Natural killer cell treated with Interleukin-12 subunit alpha and Interleukin-12 subunit beta and Interleukin-15 and Interleukin-18, amount 100 ng/mL, for 72 hours (primary cell): ENCODE data around the gene ANO10. TPM values are rescaled to one million over a fixed set of nuclear protein-coding genes. Genes with fewer than 3 reads are reported as not detected.
A peak's percentile ranks its signal among the peaks of the same experiment; 100 is the strongest.

Experiments used
- ATAC-seq, 2 donors: fragments of 150-1000 bp; cut with Tn5 transposase in 1 of 2; sonication (Bioruptor Pico), chemical (Tn5 transposase) in 1 of 2; 2 replicates each; pipeline ENCODE4 v1.10.0; 2021
- DNase-seq: peaks from one replicate; pipeline ENCODE4 v3.0.0; 2022; ENCODE audit warnings: low spot score
- H3K27ac Mint-ChIP-seq, 2 donors: 1 replicate in 1 of 2; 2 replicates in 1 of 2; pipeline ENCODE4 v1.8.0; 2022; ENCODE audit warnings: mixed read lengths in 2 of 2, mild to moderate bottlenecking in 1 of 2, moderate library complexity in 1 of 2
- H3K27me3 Mint-ChIP-seq, 2 donors: 1 replicate in 1 of 2; 2 replicates in 1 of 2; pipeline ENCODE4 v1.8.0; 2022; ENCODE audit warnings: mixed read lengths in 2 of 2
- H3K36me3 Mint-ChIP-seq: one replicate; pipeline ENCODE4 v1.8.0; 2022; ENCODE audit warnings: mixed read lengths
- H3K4me1 Mint-ChIP-seq, 2 donors: 1 replicate in 1 of 2; 2 replicates in 1 of 2; pipeline ENCODE4 v1.8.0; 2022; ENCODE audit warnings: low read depth in 2 of 2, mixed read lengths in 2 of 2, mild to moderate bottlenecking in 1 of 2
- H3K4me3 Mint-ChIP-seq: one replicate; pipeline ENCODE4 v1.8.0; 2022; ENCODE audit warnings: mixed read lengths
- H3K9me3 Mint-ChIP-seq: 2 replicates; pipeline ENCODE4 v1.8.0; 2022; ENCODE audit warnings: mixed read lengths
- total RNA-seq, 2 donors: library from RNA; stranded (reverse); gene quantifications; one replicate each; pipeline ENCODE4 v1.2.3, GENCODE V29; 2022

Gene ANO10
- total RNA-seq, 2 donors from 2014 or later: 11.8 to 15.4 TPM

DNA sequence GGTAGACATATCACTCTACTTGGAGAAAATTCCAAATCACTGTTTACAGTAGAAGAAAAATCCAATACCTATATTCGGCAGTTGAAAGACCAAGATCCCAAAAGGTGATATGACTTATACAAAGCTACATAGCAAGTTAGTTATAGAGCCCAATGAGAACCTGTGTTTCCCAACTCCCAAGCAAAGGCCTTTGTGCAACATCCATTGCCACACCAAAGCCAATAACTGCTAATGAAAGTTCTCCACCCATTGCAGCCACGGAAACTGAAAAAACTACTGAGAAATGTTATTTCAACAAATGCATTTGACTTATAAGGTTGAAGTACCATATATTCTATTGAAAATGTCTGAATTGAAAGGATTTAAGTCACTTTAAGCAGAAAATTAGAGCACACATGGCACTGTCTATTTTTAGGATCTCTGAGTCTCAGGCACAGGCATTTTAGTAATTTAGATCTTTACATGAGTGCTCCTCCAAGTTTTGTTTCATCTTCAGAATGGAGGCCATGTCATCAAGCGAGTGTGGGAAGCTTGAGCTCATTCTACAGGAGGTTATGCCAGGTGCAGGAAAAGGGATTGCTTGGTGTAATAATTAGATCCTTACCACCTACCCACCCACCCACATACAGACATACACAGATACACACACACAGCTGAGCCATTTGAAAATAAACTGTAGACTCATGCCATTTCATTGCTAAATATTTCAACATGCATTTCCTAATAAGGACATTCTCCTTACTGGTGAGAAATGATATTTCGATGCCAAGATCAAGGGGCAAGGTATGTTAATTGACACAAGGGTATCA is 19.7 kb upstream of the ANO10 start:
- Mint-ChIP-seq H3K27me3 (peaks cover 6 to 15% of the 10 kb centered on the region in 2 donors), H3K4me1 (peaks cover 2 to 5% of the 10 kb centered on the region in 2 donors), H3K36me3 (no peaks in the 10 kb centered on the region), H3K27ac (no peak overlapping the region), H3K4me3 (no peak overlapping the region), H3K9me3 (no peaks in the 10 kb centered on the region)
- DNase-seq: no peak
- ATAC-seq: no peak

DNA sequence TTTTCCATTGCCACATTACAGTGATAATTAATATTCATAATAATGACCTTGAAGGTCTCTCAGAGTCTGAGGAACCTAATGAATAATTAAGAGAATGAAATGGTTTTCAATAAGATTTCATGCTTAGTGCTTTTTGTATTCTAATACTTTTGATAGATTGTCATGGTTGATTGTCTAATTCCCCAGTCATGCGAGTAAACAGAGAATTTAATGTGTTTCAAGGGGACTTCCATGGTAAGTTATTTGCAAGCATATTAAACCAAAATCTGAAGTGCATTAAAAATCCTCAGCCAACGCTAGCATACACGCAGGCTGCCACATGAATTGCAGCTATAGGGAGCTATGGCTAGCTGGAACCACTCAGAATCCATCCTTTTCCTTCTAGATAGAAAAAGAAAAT is 18.9 kb upstream of the ANO10 start:
- H3K27me3 Mint-ChIP-seq: peaks cover 6 to 11% of the 10 kb centered on the region in 2 donors
- H3K9me3 Mint-ChIP-seq: no peaks in the 10 kb centered on the region
- ATAC-seq (no peak), DNase-seq (no peak)
- no peak overlapping the region for H3K27ac Mint-ChIP-seq
- no peaks in the 10 kb centered on the region for H3K36me3 Mint-ChIP-seq
- no peak overlapping the region for H3K4me3 Mint-ChIP-seq
- H3K4me1 Mint-ChIP-seq: peaks cover 2 to 5% of the 10 kb centered on the region in 2 donors

GRCh38 chr3:43638594-43639447 is 17.0 kb upstream of the ANO10 start:
- Mint-ChIP-seq H3K36me3 (no peaks in the 10 kb centered on the region), H3K4me1 (peaks cover 2 to 5% of the 10 kb centered on the region in 2 donors), H3K27ac (no peak overlapping the region), H3K27me3 (peaks cover 10 to 11% of the 10 kb centered on the region in 2 donors), H3K9me3 (no peaks in the 10 kb centered on the region), H3K4me3 (no peak overlapping the region)
- no peak for DNase-seq
- ATAC-seq: no peak

DNA sequence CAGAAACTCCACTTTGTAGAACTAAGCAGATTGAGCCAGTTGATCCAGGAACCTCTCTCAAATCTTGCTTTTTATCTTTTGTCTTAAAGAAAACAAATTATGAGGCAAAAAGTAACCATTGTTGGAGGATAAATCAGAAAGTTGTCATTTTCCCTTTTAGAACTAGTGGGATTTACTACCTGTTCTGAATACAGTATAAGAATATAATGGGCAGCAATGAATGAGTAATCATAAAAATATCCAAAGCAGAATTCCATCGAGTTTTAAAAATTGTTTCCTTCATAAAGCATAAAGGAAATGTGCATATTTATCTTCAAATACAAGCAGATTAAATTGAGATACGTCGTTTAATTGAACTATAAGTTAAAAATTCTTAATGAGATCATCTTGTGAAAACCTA is 15.9 kb upstream of the ANO10 start:
- H3K4me1 Mint-ChIP-seq: peaks cover 2 to 5% of the 10 kb centered on the region in 2 donors
- DNase-seq (no peak), ATAC-seq (no peak)
- peaks cover 8 to 10% of the 10 kb centered on the region in 2 donors for H3K27me3 Mint-ChIP-seq
- H3K27ac Mint-ChIP-seq: no peak overlapping the region
- H3K36me3 Mint-ChIP-seq: no peaks in the 10 kb centered on the region
- no peak overlapping the region for H3K4me3 Mint-ChIP-seq
- no peaks in the 10 kb centered on the region for H3K9me3 Mint-ChIP-seq

- Mint-ChIP-seq H3K4me1 (peaks cover 2 to 5% of the 10 kb centered on the region in 2 donors), H3K36me3 (no peaks in the 10 kb centered on the region), H3K4me3 (no peak overlapping the region), H3K27me3 (peaks cover 18 to 27% of the 10 kb centered on the region in 2 donors), H3K27ac (no peak overlapping the region), H3K9me3 (no peaks in the 10 kb centered on the region)
- DNase-seq (no peak), ATAC-seq (no peak)
These were observed 11.2 kb upstream of the ANO10 start for GRCh38 chr3:43632986-43633385.

DNA sequence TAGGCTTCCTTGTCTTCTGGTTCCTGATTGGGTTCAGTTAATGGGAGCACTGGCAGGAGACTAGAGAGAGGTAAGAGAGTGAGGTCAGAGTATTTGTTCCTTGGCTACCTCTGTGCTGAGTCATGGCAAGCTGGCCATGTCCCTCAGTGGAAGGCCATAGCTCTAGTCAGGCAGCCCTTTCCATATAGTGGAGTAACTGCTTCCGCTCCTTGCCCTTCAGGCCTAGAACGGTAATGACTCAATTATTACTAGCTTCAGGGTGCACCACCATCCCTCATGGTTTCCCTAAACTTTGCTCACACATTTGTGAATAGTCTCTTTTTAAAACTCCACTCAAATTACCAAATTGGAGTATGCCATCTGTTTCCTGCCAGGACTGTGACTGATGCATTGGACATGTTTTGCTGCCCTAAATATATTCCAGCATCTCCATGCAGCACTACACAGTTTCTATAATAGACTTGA is 10.5 kb upstream of the ANO10 start:
- no peak overlapping the region for H3K27ac Mint-ChIP-seq
- H3K9me3 Mint-ChIP-seq: no peaks in the 10 kb centered on the region
- peaks cover 2 to 8% of the 10 kb centered on the region in 2 donors for H3K4me1 Mint-ChIP-seq
- H3K36me3 Mint-ChIP-seq: no peaks in the 10 kb centered on the region
- ATAC-seq (no peak), DNase-seq (no peak)
- peaks cover 18 to 27% of the 10 kb centered on the region in 2 donors for H3K27me3 Mint-ChIP-seq
- H3K4me3 Mint-ChIP-seq: no peak overlapping the region

DNA sequence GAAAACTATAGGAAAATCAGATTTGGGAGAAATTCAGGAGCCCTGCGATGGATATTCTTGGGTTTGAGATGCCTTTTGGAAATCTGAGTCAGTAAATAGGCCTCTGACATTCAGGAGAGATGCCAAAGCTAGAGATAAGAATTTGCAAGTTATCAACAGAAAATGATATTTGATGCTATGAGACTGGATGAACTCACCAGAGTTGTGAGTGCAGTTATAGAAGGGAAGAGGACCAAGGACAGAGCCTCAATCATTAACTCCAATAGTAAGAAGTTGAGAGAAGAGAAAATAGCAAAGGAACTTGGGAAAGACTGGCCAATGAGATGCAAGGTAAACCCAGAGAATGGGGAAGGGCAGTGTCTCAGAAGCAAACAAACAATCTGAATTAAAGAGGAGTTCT is 7.9 kb upstream of the ANO10 start:
- ATAC-seq: no peak
- no peaks in the 10 kb centered on the region for H3K9me3 Mint-ChIP-seq

GRCh38 chr3:43629257-43629656 is 7.4 kb upstream of the ANO10 start:
- Mint-ChIP-seq H3K27me3 (peaks cover 14 to 19% of the 10 kb centered on the region in 2 donors), H3K9me3 (no peaks in the 10 kb centered on the region), H3K4me3 (no peak overlapping the region), H3K4me1 (peaks cover 2 to 16% of the 10 kb centered on the region in 2 donors), H3K36me3 (no peaks in the 10 kb centered on the region), H3K27ac (no peak overlapping the region)
- ATAC-seq (no peak), DNase-seq (no peak)

More for the DNA sequence above, 7.9 kb upstream of the ANO10 start:
- Mint-ChIP-seq H3K4me1 (peaks cover 2 to 16% of the 10 kb centered on the region in 2 donors), H3K4me3 (no peak overlapping the region), H3K36me3 (no peaks in the 10 kb centered on the region), H3K27ac (no peak overlapping the region), H3K27me3 (peaks cover 18 to 23% of the 10 kb centered on the region in 2 donors)
- no peak for DNase-seq

- Mint-ChIP-seq H3K4me3 (no peak overlapping the region), H3K4me1 (peaks cover 7 to 22% of the 10 kb centered on the region in 2 donors)
These were observed 5.5 kb upstream of the ANO10 start for GRCh38 chr3:43627360-43627759.

DNA sequence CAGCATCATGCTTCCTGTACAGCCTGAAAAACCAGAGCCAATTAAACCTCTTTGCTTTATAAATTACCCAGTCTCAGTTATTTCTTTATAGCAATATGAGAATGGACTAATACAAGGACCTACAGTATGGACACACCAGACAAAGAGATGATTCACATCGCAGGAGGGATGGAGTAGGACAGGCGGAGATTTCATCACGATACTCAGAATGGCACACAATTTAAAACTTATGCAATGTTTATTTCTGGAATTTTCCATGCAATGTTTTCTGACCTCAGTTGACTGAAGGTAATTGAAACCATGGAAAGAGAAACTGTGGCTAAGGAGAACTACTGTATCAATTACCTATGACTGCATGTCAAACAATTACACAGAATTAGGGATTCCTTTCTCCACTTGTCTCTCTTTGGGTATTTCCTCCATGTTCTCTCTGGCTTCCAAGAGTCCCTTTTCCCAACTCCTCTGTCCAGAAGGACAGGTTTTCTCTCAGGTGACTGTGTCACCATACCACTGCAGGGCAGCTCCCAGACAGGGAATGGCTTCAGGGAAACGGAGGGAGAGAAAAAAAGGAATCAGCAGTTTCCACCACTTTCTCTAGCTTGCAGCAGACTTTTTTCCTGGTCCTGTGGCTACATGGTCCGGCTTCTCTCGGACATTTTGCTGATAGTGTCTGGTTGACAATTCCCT is 3.0 kb upstream of the ANO10 start:
- ATAC-seq (no peak), DNase-seq (no peak)
- H3K4me1 Mint-ChIP-seq: peaks cover 12 to 29% of the 10 kb centered on the region in 2 donors
- no peak overlapping the region for H3K4me3 Mint-ChIP-seq
- H3K27me3 Mint-ChIP-seq: peaks cover 7% of the 10 kb centered on the region in 2 donors
- no peak overlapping the region for H3K27ac Mint-ChIP-seq
- no peaks in the 10 kb centered on the region for H3K9me3 Mint-ChIP-seq
- H3K36me3 Mint-ChIP-seq: no peaks in the 10 kb centered on the region

More at GRCh38 chr3:43627360-43627759, 5.5 kb upstream of the ANO10 start:
- peak in 1 of 2 donors; percentile 59 for ATAC-seq
- Mint-ChIP-seq H3K27me3 (peaks cover 14 to 19% of the 10 kb centered on the region in 2 donors), H3K27ac (no peak overlapping the region), H3K36me3 (no peaks in the 10 kb centered on the region), H3K9me3 (no peaks in the 10 kb centered on the region)
- no peak for DNase-seq

DNA sequence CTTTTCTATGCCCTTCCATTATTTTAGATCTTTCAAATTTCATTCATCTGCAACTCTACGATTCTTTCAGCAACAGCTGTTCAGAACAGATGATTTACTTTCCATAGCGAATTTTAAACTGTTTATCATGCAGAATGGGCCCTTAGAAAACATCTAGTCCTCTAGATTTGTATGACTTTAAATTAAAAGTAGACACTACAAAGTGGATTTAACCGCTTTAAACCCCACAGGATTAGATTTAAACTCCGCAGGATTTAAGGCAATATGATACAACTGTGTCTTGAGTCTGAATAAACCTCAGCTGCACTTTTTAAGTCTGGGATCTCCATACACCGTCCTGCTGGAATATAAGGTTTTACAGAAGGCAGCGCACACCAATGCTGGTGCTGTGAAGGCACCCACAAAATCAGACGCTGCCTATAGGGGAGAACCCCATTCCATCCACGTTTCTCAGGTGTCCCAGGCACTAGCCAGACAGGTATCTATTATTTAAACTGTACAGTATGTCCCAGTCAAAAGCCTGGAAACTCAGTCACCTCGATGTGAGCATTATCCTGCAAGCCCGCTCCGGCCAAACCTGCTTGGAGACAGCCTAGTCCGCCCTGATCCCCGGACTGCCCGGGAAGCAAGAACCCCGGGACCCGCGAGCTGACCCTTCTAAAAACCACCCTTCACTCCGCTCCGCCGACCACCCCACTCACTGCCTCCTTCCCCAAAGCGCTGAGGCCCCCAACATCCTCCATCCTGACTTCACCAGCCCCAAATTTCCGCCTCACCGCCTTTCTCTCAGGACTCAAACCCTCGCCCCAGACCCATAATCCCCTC is 768 bp downstream of the ANO10 start:
- H3K36me3 Mint-ChIP-seq: no peaks in the 10 kb centered on the region
- DNase-seq (no peak), ATAC-seq (no peak)

GRCh38 chr3:43619588-43619987 is 2.2 kb downstream of the ANO10 start:
- Mint-ChIP-seq H3K4me3 (no peak overlapping the region), H3K27ac (no peak overlapping the region), H3K36me3 (no peaks in the 10 kb centered on the region), H3K27me3 (no peaks in the 10 kb centered on the region), H3K4me1 (peaks cover 10 to 13% of the 10 kb centered on the region in 2 donors), H3K9me3 (no peaks in the 10 kb centered on the region)
- DNase-seq (no peak), ATAC-seq (no peak)

More for the DNA sequence above, 768 bp downstream of the ANO10 start:
- peak overlapping the region; percentile 92 for H3K4me3 Mint-ChIP-seq
- H3K4me1 Mint-ChIP-seq: peaks cover 10 to 13% of the 10 kb centered on the region in 2 donors
- no peaks in the 10 kb centered on the region for H3K9me3 Mint-ChIP-seq
- H3K27me3 Mint-ChIP-seq: peaks cover 0 to 2% of the 10 kb centered on the region in 2 donors
- peak overlapping the region; percentile 22 to 40 for H3K27ac Mint-ChIP-seq

DNA sequence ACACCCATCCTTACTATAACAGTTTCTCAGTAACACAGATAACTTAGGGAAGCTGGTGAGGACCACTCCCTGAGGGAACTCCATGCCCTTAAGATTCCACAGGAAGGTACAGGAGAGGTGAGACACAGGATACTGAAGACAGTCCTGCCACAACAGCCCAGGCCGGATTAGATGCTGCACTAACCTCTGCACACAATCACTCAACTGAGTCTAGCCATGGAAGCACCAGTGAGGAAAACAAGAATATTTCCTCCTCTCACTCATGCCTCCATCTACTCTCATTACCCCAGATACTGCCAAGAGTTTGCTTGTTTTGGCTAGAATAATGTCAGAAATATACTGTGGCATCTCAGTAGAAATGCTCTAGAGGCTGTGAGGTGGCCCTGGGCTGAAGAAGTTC is 3.7 kb downstream of the ANO10 start:
- H3K27ac Mint-ChIP-seq: no peak overlapping the region

More for the DNA sequence above, 3.7 kb downstream of the ANO10 start:
- Mint-ChIP-seq H3K9me3 (no peaks in the 10 kb centered on the region), H3K4me1 (peaks cover 10 to 13% of the 10 kb centered on the region in 2 donors), H3K27me3 (no peaks in the 10 kb centered on the region), H3K36me3 (no peaks in the 10 kb centered on the region), H3K4me3 (no peak overlapping the region)
- ATAC-seq: no peak
- DNase-seq: no peak
